DOHH2 (cell line): ENCODE measurements around the gene ADCY10.

Experiments used
- CTCF ChIP-seq: fragments of 200-600 bp; sonication (generic); IDR thresholded peaks from one replicate; pipeline ENCODE4 v1.5.1; 2014; ENCODE audit warnings: antibody characterized with exemption, mild to moderate bottlenecking, low read depth, low read length; ENCODE audit not compliant: poor library complexity, severe bottlenecking
- EZH2phosphoT487 ChIP-seq: fragments of 200-600 bp; sonication (generic); IDR thresholded peaks from 2 replicates; pipeline ENCODE4 v1.6.1; 2017; ENCODE audit warnings: borderline replicate concordance, mild to moderate bottlenecking, antibody characterized with exemption, low read length, moderate library complexity, mixed read lengths

DNA sequence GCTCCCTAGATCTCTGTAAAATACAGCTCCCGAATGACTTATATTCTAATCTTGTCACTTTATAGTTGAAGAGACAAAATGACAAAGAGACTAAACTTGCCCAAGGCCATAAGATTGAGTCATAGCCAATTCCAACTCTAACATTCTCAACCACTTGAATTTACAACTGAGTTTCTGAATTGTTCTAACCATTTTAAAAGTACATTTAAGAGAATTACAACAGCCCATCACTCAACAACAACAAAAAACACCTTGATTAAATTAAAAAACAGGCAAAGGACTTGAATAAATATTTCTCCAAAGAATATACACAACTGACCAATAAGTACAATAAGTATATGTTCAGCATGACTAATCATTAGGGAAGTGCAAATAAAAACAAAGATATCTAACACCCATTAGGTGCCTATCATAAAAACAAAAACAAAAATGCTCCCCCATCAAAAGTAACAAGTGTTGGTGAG lies 8.7 kb upstream of the ADCY10 start:
- TF ChIP-seq CTCF (no peak), EZH2phosphoT487 (no peak)
